GM13977 (cell line): ENCODE results near the gene CYB561D2.

Experiments used
- DNase-seq: peaks from one replicate; pipeline ENCODE4 v3.0.0; 2012; ENCODE audit warnings: low spot score
- in situ Hi-C: fragments of 300-500 bp; cut with MboI; formaldehyde crosslinking; loops from one replicate; pipeline ENCODE4 v1.12.0; 2022; ENCODE audit warnings: low sequenced_read_pairs, low pct_unique_long_range_greater_than_20kb, mixed read lengths, inconsistent platforms; ENCODE audit not compliant: unreplicated experiment
- TF ChIP-seq, protein P1 (sequence below): IDR thresholded peaks from 2 replicates; pipeline ENCODE4 v1.5.1; 2012; ENCODE audit warnings: mild to moderate bottlenecking, control low read depth; ENCODE audit not compliant: insufficient read depth; ENCODE audit errors: extremely low read depth, missing control alignments

The CYB561D2 gene

DNA sequence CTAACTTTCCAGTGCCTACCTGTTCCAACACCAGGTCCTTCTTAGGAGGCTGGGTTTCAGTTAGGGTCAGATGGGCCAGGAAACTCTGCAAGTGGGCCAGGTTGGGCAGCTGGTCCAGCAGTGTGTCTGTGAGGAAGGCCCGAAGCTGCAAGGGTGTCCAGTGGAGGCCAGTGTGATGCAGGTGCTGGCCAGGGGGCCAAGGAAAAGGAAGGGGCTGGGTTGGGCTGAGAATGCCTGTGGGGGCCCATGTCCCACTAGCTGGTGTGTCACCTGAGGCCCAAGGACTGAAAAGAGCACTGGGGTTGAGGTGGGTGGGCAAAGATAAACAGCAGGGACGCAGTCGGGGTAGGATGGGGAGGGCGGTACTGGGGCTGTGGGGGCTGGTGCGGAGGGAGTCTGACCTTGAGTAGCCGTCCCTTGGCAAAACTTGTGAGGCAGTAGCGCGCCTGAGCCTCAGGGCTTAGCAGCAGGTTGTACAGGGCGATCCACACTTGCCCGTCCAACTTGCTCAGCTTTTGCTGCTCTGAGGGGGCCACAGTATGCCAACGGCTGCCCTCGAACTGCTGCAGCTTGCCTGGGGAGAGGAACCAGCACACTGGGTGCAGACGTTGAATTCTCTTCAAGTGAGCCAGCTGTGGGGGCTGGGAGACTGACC lies 8.5 kb upstream of the CYB561D2 start:
- TF ChIP-seq, protein P1, sequence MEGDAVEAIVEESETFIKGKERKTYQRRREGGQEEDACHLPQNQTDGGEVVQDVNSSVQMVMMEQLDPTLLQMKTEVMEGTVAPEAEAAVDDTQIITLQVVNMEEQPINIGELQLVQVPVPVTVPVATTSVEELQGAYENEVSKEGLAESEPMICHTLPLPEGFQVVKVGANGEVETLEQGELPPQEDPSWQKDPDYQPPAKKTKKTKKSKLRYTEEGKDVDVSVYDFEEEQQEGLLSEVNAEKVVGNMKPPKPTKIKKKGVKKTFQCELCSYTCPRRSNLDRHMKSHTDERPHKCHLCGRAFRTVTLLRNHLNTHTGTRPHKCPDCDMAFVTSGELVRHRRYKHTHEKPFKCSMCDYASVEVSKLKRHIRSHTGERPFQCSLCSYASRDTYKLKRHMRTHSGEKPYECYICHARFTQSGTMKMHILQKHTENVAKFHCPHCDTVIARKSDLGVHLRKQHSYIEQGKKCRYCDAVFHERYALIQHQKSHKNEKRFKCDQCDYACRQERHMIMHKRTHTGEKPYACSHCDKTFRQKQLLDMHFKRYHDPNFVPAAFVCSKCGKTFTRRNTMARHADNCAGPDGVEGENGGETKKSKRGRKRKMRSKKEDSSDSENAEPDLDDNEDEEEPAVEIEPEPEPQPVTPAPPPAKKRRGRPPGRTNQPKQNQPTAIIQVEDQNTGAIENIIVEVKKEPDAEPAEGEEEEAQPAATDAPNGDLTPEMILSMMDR = no peak
- DNase-seq = no peak
- in situ Hi-C loops = loop anchor here (10.0 kb wide), 1 partner anchor 213 kb away; no protein-coding TSS in a partner anchor

DNA sequence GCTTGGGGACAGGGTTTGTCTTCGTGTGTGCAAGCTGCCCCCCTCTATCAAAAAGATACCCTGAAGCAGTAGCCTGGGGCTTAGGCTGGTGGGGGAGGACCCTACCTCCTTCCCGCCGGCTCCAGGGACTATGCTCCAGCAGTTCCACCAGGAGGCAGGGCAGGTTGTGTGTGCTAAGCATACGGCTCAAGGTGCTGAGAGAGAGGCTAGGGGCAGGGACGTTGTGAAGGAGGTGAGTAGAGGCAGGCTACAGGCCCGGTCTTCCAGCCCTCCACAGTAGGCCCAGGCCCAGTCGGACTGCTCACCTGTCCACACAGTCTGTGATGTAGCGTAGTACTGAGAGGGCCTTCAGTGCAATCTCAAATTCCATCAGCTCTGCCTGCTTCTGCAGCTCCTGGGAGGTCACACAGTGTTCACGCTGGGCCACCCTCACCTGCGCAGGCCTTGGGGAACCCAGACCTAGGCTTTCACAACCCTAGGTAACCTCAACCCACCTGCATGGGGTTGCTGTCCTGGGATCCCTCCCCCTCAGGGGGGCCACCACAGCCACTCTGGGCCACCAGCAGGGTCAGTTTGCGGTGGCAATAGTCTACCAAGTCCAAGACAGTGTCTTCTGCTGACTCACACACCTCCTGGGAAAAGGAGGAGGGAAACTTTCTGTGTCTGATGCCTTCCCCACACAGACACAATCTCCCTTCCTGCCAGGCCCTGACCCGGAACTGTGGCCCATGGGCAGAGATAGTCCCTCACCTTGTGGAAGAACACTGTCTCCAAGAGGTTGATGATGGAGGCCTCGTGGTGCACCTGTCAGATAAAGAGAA lies 7.6 kb upstream of the CYB561D2 start:
- TF ChIP-seq, protein P1 = no peak
- in situ Hi-C loops = loop anchor here (10.0 kb wide), 1 partner anchor 212 kb away; no protein-coding TSS in a partner anchor
- DNase-seq = no peak

DNA sequence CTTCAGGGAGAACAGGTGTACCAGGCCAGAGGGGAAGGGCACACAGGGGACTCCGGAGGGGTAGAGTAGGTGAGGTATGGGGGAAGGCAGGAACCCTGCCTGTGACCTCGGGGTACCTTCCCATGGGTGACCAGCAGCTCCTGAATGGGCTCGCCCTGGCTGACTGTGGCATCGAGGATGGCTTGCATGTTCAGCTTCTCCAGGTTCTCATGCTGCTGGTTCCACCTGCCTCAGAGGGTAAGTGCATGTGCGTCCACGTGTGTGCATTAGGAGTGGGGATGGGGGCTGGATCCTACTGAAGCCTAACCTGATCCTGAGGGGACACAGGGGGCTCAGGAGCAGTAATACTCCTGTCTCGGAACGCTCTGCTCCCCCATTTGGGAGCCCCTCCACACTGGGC lies 5.7 kb upstream of the CYB561D2 start:
- TF ChIP-seq, protein P1 = no peak
- in situ Hi-C loops = loop anchor here (10.0 kb wide), 1 partner anchor 210 kb away; no protein-coding TSS in a partner anchor
- DNase-seq = no peak

DNA sequence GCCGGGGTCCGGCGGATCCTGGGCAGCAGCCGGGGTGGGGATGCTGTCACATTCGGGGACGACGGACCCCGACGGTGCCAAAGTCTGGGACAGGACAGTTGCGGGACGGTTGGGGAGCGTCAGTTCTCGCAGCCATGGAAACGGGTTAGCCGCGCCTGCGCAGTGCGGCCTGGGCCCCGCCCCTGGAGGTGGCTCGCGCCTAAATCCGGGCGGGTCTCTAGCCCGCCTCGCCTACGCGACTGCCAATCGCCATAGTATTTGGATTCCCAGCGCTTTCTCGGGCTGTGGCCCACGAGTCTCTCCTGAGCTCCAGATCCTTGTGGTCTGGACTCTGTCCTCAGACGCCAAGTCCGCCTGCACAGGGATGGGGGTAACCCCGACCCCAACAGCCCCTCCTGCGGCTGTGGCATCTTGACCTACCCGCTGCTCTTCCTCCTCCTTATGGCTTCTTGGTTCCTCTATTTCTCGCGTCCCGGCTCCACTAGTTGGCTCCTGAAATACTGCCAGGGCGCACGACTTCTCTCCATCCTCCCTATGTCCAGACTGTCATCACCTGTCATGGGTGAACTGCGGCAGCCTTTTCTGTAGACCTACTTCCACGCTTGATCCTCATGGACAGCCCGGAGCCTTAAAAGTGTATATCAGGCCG lies 5.0 kb upstream of the CYB561D2 start, which contains the start of gene ZMYND10:
ZMYND10 (minus strand) TSS at position 147 of the 649 bp plus-strand sequence. CDS start 153 bp downstream, outside the sequence.
- peak; percentile 87 for DNase-seq
- TF ChIP-seq, protein P1 = no peak
- in situ Hi-C loops = loop anchor here (10.0 kb wide), 1 partner anchor 209 kb away; no protein-coding TSS in a partner anchor

DNA sequence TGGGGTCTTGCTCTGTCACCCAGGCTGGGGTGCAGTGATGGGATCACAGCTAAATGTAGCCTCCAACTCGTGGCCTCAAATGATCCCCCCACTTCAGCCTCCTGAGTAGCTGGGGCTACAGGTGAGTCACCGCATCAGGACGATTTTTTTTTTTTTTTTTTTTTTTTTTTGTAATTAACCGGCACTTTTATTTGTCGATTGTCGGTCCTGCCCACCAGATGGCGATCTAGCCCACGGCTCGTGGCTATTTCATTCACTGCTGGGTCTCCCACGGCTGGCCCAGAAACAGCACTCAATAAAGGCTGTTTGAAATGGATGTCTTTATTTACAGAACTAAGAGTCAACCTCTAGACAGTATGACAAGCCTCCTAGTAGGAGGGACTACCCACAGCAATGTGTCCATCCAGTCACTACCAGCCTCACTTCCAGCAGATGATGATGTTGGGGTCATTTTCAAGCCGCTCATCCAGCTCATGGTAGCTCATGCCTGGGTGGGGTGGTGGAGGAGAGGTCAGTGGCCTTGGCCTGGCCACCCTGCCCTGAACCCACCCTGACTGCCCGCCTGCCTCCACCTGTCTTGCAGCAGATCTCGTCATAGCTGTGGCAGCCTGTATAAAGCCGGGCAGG lies 3.4 kb upstream of the CYB561D2 start:
- DNase-seq = peak; percentile 75
- in situ Hi-C loops = loop anchor here (10.0 kb wide), 1 partner anchor 208 kb away; no protein-coding TSS in a partner anchor
- TF ChIP-seq, protein P1 = peak; percentile 59

DNA sequence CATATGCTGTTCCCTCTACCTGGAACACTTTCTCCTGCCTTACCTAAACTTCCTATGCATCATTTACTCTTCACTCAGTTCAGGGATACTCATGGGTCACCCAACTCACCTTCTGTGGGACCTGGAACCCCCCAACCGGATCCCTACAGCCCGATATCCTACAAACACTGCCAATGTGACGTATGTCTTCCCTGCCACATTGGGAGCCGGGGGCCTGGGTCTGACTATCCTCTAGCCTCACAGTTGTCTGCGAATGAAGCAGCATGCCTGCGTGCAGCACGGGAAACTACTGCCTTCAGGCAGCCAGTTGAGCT lies 492 bp upstream of the CYB561D2 start:
- no peak for DNase-seq
- TF ChIP-seq, protein P1 = no peak
- in situ Hi-C loops = no loop called here
